Measurements from ENCODE around the gene ABHD12. TPM values are rescaled to one million over a fixed set of nuclear protein-coding genes. Genes with fewer than 3 reads are reported as not detected.

Gene ABHD12
- total RNA-seq, 1 experiment from 2014 or later: 22.4 TPM

- DNase-seq (ENCODE audit: low read depth): no peak
These were observed 133.5 kb downstream of the ABHD12 start for GRCh38 chr20:25257130-25257529.

GRCh38 chr20:25256226-25256859 lies 134.3 kb downstream of the ABHD12 start:
- no peak for DNase-seq (ENCODE audit: low read depth)

DNA sequence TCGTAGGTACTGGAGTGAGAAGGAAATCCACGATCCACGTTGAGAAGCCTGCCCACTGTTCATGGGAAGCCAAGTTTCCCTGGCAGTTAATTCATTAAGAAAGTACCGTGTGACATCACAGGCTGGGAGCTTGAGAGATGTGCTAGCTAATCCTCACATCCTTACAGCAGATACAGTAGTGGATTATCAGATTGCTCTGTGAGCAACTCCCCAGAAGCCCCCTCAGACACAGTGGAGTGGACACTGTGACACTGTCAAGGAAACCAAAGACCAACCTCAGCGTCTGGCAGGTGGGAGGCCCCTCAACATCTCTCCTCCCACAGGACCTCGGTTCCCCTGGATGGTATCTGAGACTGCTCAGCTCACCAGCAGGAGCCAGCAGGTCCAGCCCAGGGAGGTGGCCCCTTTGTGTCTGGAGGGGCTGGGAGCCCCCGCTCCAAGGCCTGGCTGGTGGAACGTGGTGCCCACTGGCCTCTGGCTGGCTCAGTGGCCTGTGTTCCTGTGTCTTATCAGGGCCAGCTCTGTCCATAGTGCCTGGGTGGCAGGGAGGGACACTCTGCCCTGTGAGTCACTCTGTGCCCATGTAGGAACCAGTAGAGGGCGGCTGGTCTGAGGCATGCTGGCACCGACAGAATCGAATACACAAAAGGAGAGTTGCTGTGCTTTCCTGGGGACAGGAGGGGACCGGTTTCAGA lies 135.5 kb downstream of the ABHD12 start:
- DNase-seq (ENCODE audit: low read depth): no peak

DNA sequence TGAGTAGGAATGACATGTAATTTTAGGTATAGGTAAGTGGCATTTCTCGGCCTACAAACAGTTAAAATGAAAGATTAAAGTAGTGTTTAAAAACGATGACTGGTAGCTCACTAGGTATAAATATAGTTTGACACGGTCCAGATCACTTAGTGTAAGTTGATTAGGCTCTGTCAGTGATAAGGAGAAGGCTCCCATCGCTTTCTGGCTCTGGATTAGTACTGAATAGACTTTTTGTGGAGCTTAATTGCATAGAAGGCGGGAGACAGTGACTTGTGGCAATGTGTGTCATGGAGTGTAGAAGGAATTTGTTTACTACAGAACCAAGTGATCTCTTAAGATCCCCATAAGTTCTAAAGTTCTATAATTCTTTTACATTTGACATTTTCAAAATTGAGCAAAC lies 136.1 kb downstream of the ABHD12 start:
- DNase-seq (ENCODE audit: low read depth): no peak

GRCh38 chr20:25253606-25254275 lies 136.9 kb downstream of the ABHD12 start:
- peak; percentile 26 for DNase-seq (ENCODE audit: low read depth)

GRCh38 chr20:25252686-25253421 lies 137.8 kb downstream of the ABHD12 start:
- no peak for DNase-seq (ENCODE audit: low read depth)

GRCh38 chr20:25252230-25252651 lies 138.4 kb downstream of the ABHD12 start:
- no peak for DNase-seq (ENCODE audit: low read depth)

DNA sequence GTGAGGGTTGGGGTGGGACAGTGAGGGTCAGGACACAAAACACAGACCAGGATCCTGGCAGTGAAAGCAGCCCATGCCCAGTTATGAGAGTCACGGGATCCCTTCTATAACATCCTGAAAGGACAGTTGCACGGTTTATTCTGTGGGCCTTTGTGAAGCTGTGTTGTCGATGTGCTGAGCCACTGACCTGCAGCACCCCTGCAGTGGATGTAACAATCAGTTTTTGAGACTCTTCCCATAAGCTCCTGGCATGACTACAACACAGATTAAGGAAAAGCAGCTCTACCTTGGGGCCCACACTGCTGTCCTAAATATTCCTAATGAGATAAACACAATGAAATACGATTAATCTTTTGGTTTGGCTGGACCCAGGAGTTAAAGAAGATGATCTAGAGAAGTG lies 139.1 kb downstream of the ABHD12 start:
- no peak for DNase-seq (ENCODE audit: low read depth)

DNA sequence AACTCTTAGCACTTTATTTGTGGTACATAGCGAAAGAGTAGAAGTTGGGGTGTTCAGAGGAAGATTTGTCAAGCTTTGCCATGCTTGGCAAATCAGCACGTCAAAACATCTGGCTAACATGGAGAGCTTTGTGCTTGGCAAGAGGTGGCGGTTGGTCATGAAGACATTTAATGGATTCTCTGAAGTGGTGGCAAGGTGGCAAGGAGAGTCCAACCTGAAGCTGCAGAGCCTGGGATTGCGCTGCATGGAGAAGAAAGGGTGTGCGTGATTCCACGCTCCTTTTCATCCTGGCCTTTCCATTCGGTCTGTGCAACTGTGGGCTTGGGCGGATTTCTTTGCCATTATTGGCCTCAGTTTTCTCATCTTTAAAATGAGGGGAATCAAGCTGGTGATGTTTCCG lies 139.6 kb downstream of the ABHD12 start:
- no peak for DNase-seq (ENCODE audit: low read depth)

- DNase-seq (ENCODE audit: low read depth): no peak
These were observed 140.1 kb downstream of the ABHD12 start for GRCh38 chr20:25250508-25250907.

Other genes starting within 250 kb of the ABHD12 start
- 28.9 and 33.2 TPM in 2 replicates for gene ENTPD6, start 195.1 kb downstream of the ABHD12 start, total RNA-seq (2014; rRNA removed; shearing (Covaris generic))
- 54.8 and 59.9 TPM in 2 replicates for gene PYGB, start 142.8 kb downstream of the ABHD12 start, total RNA-seq (2014; rRNA removed; shearing (Covaris generic))
- 37.1 and 37.9 TPM in 2 replicates for gene GINS1, start 16.8 kb upstream of the ABHD12 start, total RNA-seq (2014; rRNA removed; shearing (Covaris generic))
- gene NINL, start 194.7 kb upstream of the ABHD12 start, total RNA-seq (2014; rRNA removed; shearing (Covaris generic)): 3.3 and 5.8 TPM in 2 replicates
- 4.0 and 4.5 TPM in 2 replicates for gene NANP, start 233.2 kb upstream of the ABHD12 start, total RNA-seq (2014; rRNA removed; shearing (Covaris generic))

All from Daoy (cell line).